ENCODE data around the gene LRRC3. TPM values are rescaled to one million over a fixed set of nuclear protein-coding genes. Genes with fewer than 3 reads are reported as not detected.
A peak's percentile ranks its signal among the peaks of the same experiment; 100 is the strongest.

LRRC3 gene
- total RNA-seq, 4 donors from 2014 or later, result 2.9 to 5.8 (median 3.2) TPM

DNA sequence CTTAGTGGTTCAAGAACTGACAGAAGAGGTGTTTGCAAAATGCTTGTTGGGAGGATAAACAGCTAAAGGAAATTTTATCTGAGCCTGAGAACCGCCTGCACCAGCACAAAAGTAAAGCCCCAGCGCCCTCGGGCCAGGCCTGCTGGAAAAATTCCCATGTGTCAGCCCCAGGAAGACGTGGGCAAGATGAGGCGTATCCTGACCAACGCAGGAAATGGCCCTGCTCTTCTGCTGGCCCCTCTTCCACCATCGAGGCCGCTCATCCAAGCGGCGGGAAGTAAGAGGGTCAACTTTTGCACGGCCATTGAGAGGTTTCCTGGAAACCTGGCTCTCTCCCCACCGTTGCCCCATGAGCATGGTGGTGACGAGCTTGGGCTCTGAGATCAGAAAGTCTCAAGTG is 39.6 kb downstream of the LRRC3 start:
- 88% methylated on average over 13 of the region's 13 CpGs for WGBS, 2 donors
- TF ChIP-seq, protein P1, sequence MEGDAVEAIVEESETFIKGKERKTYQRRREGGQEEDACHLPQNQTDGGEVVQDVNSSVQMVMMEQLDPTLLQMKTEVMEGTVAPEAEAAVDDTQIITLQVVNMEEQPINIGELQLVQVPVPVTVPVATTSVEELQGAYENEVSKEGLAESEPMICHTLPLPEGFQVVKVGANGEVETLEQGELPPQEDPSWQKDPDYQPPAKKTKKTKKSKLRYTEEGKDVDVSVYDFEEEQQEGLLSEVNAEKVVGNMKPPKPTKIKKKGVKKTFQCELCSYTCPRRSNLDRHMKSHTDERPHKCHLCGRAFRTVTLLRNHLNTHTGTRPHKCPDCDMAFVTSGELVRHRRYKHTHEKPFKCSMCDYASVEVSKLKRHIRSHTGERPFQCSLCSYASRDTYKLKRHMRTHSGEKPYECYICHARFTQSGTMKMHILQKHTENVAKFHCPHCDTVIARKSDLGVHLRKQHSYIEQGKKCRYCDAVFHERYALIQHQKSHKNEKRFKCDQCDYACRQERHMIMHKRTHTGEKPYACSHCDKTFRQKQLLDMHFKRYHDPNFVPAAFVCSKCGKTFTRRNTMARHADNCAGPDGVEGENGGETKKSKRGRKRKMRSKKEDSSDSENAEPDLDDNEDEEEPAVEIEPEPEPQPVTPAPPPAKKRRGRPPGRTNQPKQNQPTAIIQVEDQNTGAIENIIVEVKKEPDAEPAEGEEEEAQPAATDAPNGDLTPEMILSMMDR (IDR thresholded peaks at IDR 0.05), result no peak
- no peak for TF ChIP-seq POLR2A (IDR thresholded peaks at IDR 0.05)
- intact Hi-C loops (cut with DNase I; ENCODE audit: low total_unique reads), result no loop called here

GRCh38 chr21:44495611-44496563 is 40.6 kb downstream of the LRRC3 start:
- 88 to 89% methylated on average over 16 of the region's 16 CpGs for WGBS, 2 donors
- intact Hi-C loops (cut with DNase I; ENCODE audit: low total_unique reads), result no loop called here
- TF ChIP-seq, protein P1 (IDR thresholded peaks at IDR 0.05), result no peak
- TF ChIP-seq POLR2A (IDR thresholded peaks at IDR 0.05), result no peak
- no peak for DNase-seq (ENCODE audit: low spot score in 2 of 2)
- no peak overlapping the region for H3K4me3 ChIP-seq (ENCODE audit: low read depth, poor library complexity, severe bottlenecking)

More for the DNA sequence above, 39.6 kb downstream of the LRRC3 start:
- DNase-seq (ENCODE audit: low spot score in 2 of 2), result no peak
- no peak overlapping the region for H3K4me3 ChIP-seq (ENCODE audit: low read depth, poor library complexity, severe bottlenecking)

GRCh38 chr21:44496564-44497550 is 41.5 kb downstream of the LRRC3 start:
- no peak for TF ChIP-seq POLR2A (IDR thresholded peaks at IDR 0.05)
- TF ChIP-seq, protein P1 (IDR thresholded peaks at IDR 0.05), result no peak
- no peak for DNase-seq (ENCODE audit: low spot score in 2 of 2)
- WGBS, 2 donors, result 42 to 48% methylated on average over 27 of the region's 27 CpGs
- intact Hi-C loops (cut with DNase I; ENCODE audit: low total_unique reads), result no loop called here
- H3K4me3 ChIP-seq (ENCODE audit: low read depth, poor library complexity, severe bottlenecking), result no peak overlapping the region

DNA sequence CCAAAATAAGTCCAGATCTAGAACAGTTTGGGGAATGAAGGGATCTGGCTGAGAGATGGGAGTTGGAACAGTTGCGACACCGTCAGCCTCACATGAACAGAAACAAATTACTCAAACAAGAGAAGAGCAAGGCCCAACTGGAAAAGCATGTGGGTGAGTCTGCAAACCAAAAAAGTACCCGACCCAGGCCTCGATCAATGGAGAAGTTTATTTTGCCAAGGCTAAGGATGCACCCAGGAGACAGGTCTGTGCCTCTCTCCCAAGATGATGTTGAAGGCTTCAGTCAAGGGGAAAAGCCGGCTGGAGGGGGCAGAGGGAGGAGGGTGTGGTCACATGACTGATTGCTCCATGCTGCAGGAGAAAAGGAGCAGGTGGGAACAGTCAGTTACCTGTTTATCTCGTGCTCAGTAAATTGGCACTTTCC is 42.4 kb downstream of the LRRC3 start:
- 25 to 32% methylated on average over 6 of the region's 6 CpGs for WGBS, 2 donors
- H3K4me3 ChIP-seq (ENCODE audit: low read depth, poor library complexity, severe bottlenecking), result no peak overlapping the region
- DNase-seq (ENCODE audit: low spot score in 2 of 2), result peak in 1 of 2 donors; percentile 42
- TF ChIP-seq, protein P1 (IDR thresholded peaks at IDR 0.05), result no peak
- TF ChIP-seq POLR2A (IDR thresholded peaks at IDR 0.05), result no peak
- intact Hi-C loops (cut with DNase I; ENCODE audit: low total_unique reads), result no loop called here

GRCh38 chr21:44498280-44499210 is 43.2 kb downstream of the LRRC3 start:
- intact Hi-C loops (cut with DNase I; ENCODE audit: low total_unique reads), result no loop called here
- H3K4me3 ChIP-seq (ENCODE audit: low read depth, poor library complexity, severe bottlenecking), result no peak overlapping the region
- DNase-seq (ENCODE audit: low spot score in 2 of 2), result no peak
- TF ChIP-seq POLR2A (IDR thresholded peaks at IDR 0.05), result no peak
- TF ChIP-seq, protein P1 (IDR thresholded peaks at IDR 0.05), result no peak
- 80% methylated on average over 26 to 27 of the region's 27 CpGs for WGBS, 2 donors
